ENCODE data around the gene BBS4.
"Not testable (repeated sequence)": the region's sequence is repeated elsewhere in the genome, so short reads cannot be mapped to it uniquely, and the experiment has no call there.

The BBS4 gene, protein sequence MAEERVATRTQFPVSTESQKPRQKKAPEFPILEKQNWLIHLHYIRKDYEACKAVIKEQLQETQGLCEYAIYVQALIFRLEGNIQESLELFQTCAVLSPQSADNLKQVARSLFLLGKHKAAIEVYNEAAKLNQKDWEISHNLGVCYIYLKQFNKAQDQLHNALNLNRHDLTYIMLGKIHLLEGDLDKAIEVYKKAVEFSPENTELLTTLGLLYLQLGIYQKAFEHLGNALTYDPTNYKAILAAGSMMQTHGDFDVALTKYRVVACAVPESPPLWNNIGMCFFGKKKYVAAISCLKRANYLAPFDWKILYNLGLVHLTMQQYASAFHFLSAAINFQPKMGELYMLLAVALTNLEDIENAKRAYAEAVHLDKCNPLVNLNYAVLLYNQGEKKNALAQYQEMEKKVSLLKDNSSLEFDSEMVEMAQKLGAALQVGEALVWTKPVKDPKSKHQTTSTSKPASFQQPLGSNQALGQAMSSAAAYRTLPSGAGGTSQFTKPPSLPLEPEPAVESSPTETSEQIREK

GRCh38 chr15:72685925-72686794 is at the start of gene BBS4, which contains the start of gene HIGD2B:
Gene BBS4, plus strand, starts transcription at chr15:72686207. Its CDS starts 21 bp downstream, at chr15:72686228.
Gene HIGD2B, minus strand, starts transcription at chr15:72686182. Its CDS starts 9,808 bp downstream, at chr15:72676374.
- DNase-seq, result peak; percentile 84

DNA sequence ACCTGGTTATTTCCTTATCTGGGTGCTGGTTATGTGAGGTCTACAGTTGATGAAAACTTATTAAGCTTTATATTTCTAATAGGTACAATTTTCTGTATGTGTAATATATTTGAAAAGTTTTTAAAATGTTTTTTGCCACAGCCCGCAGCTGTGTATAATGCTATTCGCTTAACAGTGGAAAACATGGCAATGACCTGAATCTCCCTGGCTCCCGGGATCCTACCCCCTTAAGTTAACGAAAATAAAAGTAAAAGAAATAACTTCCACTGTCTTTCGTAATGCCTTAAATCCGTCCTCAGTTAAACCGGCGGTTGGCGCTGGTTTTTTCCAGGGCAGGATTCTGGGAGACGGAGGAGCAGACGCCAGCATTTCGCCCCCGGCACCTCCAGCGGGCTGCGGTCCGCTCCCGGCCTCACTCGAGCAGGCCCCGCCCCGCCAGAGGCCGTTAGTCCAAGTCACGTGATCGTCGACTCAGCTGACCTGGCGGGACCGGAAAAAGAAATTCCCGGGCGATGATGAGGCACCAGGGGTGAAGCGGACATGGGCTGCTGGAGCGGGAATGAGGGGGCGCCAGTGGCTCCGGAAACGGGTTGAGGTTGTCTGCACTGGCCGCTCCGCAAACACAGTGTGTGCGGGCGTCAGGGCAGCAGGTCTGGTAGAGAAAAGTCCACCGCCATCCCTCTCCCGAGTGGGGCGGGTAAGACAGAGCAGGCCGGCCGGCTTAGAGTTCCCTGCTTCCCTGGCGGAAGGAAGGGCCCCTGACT is 49.3 kb upstream of the BBS4 start:
- DNase-seq, result peak; percentile 23

- DNase-seq, result not testable (repeated sequence)
These were observed 46.1 kb upstream of the BBS4 start for GRCh38 chr15:72639759-72640483.

DNA sequence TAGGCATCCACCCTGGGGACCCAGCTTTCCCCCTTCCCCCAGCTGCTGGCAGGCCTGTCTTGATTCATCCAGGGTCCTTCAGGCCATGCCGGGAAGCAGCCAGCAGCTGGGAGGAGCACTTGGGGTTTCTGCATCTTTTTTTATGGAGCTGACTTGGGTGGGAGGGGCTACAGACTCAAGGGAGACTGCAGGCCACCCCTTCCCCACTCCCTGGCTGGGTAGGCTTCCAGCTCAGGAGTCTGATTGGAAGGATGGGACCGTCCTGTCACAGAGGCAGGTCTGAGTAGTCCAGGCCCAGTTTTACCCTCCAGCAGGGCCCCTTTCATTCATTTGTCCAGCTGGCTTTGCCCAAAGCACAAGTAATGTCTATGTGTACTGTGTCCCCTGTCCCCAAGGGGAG is 43.7 kb upstream of the BBS4 start:
- not testable (repeated sequence) for DNase-seq

GRCh38 chr15:72648631-72649253 is 37.3 kb upstream of the BBS4 start:
- not testable (repeated sequence) for DNase-seq

DNA sequence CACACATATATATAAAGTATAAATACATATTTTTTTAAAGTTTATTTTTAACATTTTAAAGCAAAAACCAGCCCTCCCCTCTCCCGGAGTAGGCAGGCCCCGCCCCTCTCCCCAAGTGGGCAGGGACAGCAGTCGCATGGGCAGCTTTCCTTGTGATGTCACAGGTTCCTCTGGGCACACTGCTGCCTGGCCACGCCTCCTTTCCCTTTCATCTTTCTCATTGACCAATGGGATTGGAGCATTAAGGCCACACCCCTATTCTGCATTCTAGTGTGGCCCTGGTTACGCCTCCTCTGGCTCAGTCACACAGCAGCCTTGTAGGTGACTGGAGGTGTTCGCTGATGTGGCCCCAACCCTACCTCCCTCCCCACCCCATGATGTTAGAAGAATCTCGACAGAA is 31.6 kb upstream of the BBS4 start, which contains the start of gene GOLGA6B:
GOLGA6B (plus strand) TSS at position 301 of the 400 bp plus-strand sequence; CDS start at position 342, 41 bp downstream.
- DNase-seq, result not testable (repeated sequence)

- DNase-seq, result not testable (repeated sequence)
These were observed 30.0 kb upstream of the BBS4 start for GRCh38 chr15:72656014-72656413.

DNA sequence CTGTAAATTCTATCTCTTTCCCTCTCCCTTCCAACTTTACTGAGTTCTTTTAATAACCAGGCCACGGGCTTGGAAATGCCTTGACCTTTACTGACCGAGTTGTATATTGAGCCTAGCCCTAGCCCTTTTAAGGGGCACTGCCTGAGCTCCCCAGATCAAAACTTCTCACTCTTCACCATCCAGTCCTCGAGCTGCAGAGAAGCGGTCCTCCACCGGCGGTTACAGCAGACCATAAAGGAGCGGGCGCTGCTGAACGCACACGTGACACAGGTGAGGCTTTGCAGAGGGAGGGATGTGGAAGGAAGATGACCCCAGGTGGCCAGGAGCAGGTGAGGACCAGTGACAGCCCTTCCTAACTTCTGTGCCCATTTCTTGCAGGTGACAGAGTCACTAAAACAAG is 24.9 kb upstream of the BBS4 start:
- not testable (repeated sequence) for DNase-seq

GRCh38 chr15:72663931-72664330 is 22.1 kb upstream of the BBS4 start:
- DNase-seq, result not testable (repeated sequence)

- DNase-seq, result not testable (repeated sequence)
These were observed 20.3 kb upstream of the BBS4 start for GRCh38 chr15:72665706-72666105.

DNA sequence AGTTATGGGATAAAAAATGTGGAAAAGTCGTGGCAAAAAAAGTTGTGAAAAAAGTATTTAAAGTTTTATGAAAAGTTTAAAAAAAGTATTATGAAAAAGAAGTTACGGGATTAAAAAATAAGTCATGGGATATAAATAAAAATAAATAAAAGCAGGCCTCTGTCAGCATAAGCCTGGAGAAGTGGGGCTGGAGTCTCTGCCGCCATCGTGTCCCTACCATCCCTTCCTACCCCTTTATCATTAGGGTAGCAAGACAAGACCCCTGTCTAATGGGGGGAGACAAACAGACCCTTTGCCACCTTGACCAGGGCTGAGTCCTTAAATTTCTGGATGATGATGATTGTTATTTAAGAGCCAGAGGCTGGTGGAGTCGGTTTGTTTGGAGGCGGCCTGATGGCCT is 16.2 kb upstream of the BBS4 start:
- DNase-seq, result not testable (repeated sequence)

GRCh38 chr15:72670656-72671352 is 15.2 kb upstream of the BBS4 start:
- peak; percentile 60 for DNase-seq

- no peak for DNase-seq
These were observed 14.5 kb upstream of the BBS4 start for GRCh38 chr15:72671525-72671924.

DNA sequence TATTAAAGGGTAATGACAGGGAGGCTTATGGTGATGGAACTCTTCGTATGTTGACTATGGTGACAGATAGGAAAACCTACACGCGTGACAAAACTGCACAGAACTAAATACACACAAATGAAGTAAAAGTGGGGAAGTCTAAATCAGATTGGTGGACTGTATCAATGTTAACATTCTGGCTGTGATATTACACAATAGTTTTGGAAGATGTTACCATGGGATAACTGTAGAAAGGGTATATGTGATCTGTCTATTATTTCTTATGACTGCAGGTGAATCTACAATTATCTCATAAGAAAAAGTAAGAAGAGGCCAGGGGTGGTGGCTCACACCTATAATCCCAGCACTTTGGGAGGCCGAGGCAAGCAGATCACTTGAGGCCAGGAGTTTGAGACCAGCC is 9.2 kb upstream of the BBS4 start:
- DNase-seq, result no peak

- no peak for DNase-seq
These were observed 5.1 kb upstream of the BBS4 start for GRCh38 chr15:72680931-72681330.

GRCh38 chr15:72682772-72683171 is 3.2 kb upstream of the BBS4 start:
- DNase-seq, result no peak

DNA sequence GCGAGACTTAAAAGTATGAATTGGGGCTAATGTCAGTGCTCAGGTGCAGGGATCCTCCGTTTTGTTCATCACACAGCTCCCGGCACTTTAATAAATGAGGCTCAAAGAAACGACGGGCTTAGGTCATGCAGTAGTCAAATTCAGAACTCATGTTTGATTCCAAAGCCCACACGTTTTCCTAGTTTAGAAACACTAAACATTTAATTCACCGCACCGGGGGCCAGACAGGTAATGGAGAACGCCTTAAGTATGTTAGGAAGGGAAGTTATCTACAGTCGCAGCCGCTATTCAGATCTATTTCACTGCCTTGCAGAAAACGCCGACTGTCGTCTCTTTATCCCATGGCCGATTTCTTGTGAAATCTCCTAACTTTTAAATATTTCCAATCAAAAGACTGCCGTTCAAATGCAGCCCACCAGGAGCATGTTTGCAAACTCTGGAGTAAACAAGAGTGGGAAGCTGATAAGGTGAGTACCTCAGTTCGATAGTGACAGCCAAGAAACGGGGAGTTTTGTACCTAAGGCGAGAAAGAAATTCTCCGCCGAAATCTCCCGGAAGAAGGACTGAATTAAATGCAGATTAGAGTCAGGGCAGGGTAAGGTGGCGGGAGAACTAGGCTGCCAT is 594 bp upstream of the BBS4 start:
- no peak for DNase-seq

DNA sequence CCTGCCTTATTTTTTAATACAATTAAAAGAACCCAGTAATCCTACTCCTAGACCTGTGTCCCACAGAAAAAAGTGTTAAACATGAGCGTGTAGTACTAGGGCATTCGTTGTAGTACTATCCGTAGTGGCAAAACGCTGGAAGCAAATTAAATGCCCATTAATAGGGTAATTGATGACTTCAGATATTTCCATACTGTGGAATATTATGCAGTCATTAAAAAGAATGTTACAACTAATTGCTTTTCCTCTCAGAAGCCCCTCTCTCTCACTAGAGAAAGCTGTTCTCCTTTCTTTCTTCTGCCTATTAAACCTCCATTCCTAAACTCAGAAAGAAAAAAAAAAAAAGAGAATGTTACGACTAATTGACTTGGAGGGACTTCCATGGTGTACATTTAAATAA is 2.7 kb downstream of the BBS4 start:
- no peak for DNase-seq

GRCh38 chr15:72690938-72691337 is 4.9 kb downstream of the BBS4 start:
- DNase-seq, result no peak

DNA sequence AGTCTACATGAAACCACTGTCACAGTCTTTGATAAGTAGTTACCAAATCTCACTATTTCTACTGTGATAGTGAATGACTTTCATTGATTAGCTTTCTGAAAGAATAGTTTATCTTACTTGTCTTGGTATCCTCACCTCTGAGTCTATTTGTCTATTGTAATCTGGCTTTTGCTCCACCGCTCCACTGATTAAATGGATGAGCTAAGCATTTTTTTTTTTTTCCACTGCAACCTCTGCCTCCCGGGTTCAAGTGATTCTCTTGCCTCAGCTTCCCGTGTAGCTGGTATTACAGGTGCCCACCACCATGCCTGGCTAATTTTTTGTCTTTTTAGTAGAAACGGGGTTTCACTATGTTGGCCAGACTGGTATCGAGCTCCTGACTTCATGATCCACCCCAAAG is 12.9 kb downstream of the BBS4 start:
- no peak for DNase-seq
